Nephron progenitor cell (in vitro differentiated cells): ENCODE data around the gene CTNNA3.

Source experiments
- DNase-seq: peaks from one replicate; pipeline ENCODE4 v3.0.0; 2021
- H3K27ac Mint-ChIP-seq: 2 replicates; pipeline ENCODE4 v1.8.0; 2021; ENCODE audit warnings: mild to moderate bottlenecking, moderate library complexity, mixed read lengths
- H3K27me3 Mint-ChIP-seq: 2 replicates; pipeline ENCODE4 v1.8.0; 2021; ENCODE audit warnings: mild to moderate bottlenecking, low read depth, mixed read lengths; ENCODE audit not compliant: poor library complexity
- H3K36me3 Mint-ChIP-seq: 2 replicates; pipeline ENCODE4 v1.8.0; 2021; ENCODE audit warnings: low read depth, mixed read lengths
- H3K4me1 Mint-ChIP-seq: 2 replicates; pipeline ENCODE4 v1.8.0; 2021; ENCODE audit warnings: mixed read lengths
- H3K4me3 Mint-ChIP-seq: 2 replicates; pipeline ENCODE4 v1.8.0; 2021; ENCODE audit warnings: mild to moderate bottlenecking, moderate library complexity, mixed read lengths
- H3K9me3 Mint-ChIP-seq: 2 replicates; pipeline ENCODE4 v1.8.0; 2021; ENCODE audit warnings: mild to moderate bottlenecking, moderate library complexity, mixed read lengths
- CTCF ChIP-seq: fragments of 200-600 bp; sonication (generic); IDR thresholded peaks from 2 replicates; pipeline ENCODE4 v1.5.0; 2021; ENCODE audit warnings: antibody characterized with exemption

The CTNNA3 gene

GRCh38 chr10:66860376-66860945, 835.5 kb downstream of the CTNNA3 start:
- Mint-ChIP-seq H3K27ac (no peak overlapping the region), H3K9me3 (peaks cover 3% of the 10 kb centered on the region), H3K27me3 (no peaks in the 10 kb centered on the region), H3K4me3 (no peak overlapping the region), H3K4me1 (no peaks in the 10 kb centered on the region), H3K36me3 (no peaks in the 10 kb centered on the region)
- DNase-seq = no peak
- TF ChIP-seq CTCF = no peak

DNA sequence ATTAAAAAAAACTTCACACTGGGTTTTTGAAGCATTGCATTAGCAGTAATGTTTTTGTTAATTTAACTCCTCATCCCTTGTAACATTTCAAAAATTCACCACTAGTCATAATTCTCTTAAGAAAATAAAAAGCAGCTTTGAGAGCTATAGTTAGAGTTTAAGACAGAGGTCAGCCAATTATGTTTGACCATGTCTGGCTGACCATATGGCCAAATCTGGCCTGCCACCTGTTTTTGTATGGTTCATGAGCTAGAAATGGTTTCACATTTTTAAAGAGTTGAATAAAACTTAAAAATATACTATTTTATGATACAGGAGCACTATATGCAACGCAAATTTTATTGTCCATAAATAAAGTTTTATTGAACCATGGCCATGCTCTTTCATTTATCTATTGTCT, 843.2 kb downstream of the CTNNA3 start:
- Mint-ChIP-seq H3K4me3 (no peak overlapping the region), H3K9me3 (no peaks in the 10 kb centered on the region), H3K4me1 (no peaks in the 10 kb centered on the region), H3K36me3 (no peaks in the 10 kb centered on the region), H3K27me3 (no peaks in the 10 kb centered on the region), H3K27ac (no peak overlapping the region)
- TF ChIP-seq CTCF = no peak
- DNase-seq = no peak

- Mint-ChIP-seq H3K4me3 (no peak overlapping the region), H3K27me3 (no peaks in the 10 kb centered on the region), H3K4me1 (no peaks in the 10 kb centered on the region), H3K36me3 (no peaks in the 10 kb centered on the region), H3K9me3 (no peaks in the 10 kb centered on the region), H3K27ac (no peak overlapping the region)
- DNase-seq = no peak
- TF ChIP-seq CTCF = no peak
These were observed 847.1 kb downstream of the CTNNA3 start for GRCh38 chr10:66848856-66849255.

- Mint-ChIP-seq H3K36me3 (no peaks in the 10 kb centered on the region), H3K4me1 (no peaks in the 10 kb centered on the region), H3K27ac (no peak overlapping the region), H3K27me3 (no peaks in the 10 kb centered on the region), H3K4me3 (no peak overlapping the region), H3K9me3 (no peaks in the 10 kb centered on the region)
- DNase-seq = no peak
- TF ChIP-seq CTCF = no peak
These were observed 851.6 kb downstream of the CTNNA3 start for GRCh38 chr10:66844176-66844942.

- Mint-ChIP-seq H3K4me3 (no peak overlapping the region), H3K9me3 (no peaks in the 10 kb centered on the region), H3K27ac (no peak overlapping the region), H3K27me3 (no peaks in the 10 kb centered on the region), H3K36me3 (no peaks in the 10 kb centered on the region), H3K4me1 (no peaks in the 10 kb centered on the region)
- no peak for TF ChIP-seq CTCF
- no peak for DNase-seq
These were observed 852.6 kb downstream of the CTNNA3 start for GRCh38 chr10:66843396-66843795.

DNA sequence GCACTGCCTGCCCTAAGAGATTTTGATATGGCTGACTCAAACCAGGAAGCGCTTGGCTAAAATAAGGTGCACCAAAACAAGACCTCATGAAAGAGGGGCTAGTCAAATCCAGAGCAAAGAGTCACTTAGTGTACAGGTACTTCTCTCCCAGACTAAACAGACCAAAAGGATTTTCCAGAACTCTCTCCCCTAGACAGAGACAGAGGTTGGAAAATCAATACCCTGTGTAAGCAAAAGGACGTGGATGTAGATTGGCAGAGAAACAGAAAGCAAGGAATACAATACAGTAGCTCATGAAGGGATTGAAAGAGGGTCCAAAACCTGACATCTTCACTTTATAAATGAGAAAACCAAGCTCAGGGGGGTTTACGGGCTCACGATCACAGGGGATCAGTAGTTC, 853.1 kb downstream of the CTNNA3 start:
- no peak for DNase-seq
- no peak overlapping the region for H3K27ac Mint-ChIP-seq
- H3K9me3 Mint-ChIP-seq = no peaks in the 10 kb centered on the region
- TF ChIP-seq CTCF = no peak
- H3K4me1 Mint-ChIP-seq = no peaks in the 10 kb centered on the region
- H3K27me3 Mint-ChIP-seq = no peaks in the 10 kb centered on the region
- H3K36me3 Mint-ChIP-seq = no peaks in the 10 kb centered on the region
- no peak overlapping the region for H3K4me3 Mint-ChIP-seq
